ENCODE measurements around the gene SIN3A.

The SIN3A gene

GRCh38 chr15:75367006-75367405 is 84.5 kb downstream of the SIN3A start:
- Histone ChIP-seq H3K79me2 (ENCODE audit: control insufficient read depth, insufficient read depth, low read length, poor library complexity) (peaks cover 4% of the 10 kb centered on the region), H3K4me1 (ENCODE audit: control insufficient read depth in 1 of 2, insufficient read depth in 2 of 2, low read length in 2 of 2) (peaks cover 3 to 9% of the 10 kb centered on the region in 2 experiments), H3K27me3 (ENCODE audit: insufficient read depth, low read length) (no peaks in the 10 kb centered on the region)

GRCh38 chr15:75366163-75366562 is 85.3 kb downstream of the SIN3A start:
- Histone ChIP-seq H3K4me3 (ENCODE audit: low read depth, low read length) (no peak overlapping the region), H3K4me1 (ENCODE audit: control insufficient read depth in 1 of 2, insufficient read depth in 2 of 2, low read length in 2 of 2) (peaks cover 3 to 9% of the 10 kb centered on the region in 2 experiments), H4K8ac (ENCODE audit: low read depth, low read length) (no peak overlapping the region), H3K4me2 (ENCODE audit: low read length) (no peak overlapping the region), H3K79me2 (ENCODE audit: control insufficient read depth, insufficient read depth, low read length, poor library complexity) (peaks cover 4% of the 10 kb centered on the region), H3K4ac (ENCODE audit: low read depth, low read length) (no peak overlapping the region), H3K18ac (ENCODE audit: low read length) (no peak overlapping the region), H3K36me3 (ENCODE audit: control insufficient read depth in 1 of 2, insufficient read depth in 2 of 2, low read length in 2 of 2) (peaks cover 40 to 50% of the 10 kb centered on the region in 2 experiments), H2BK120ac (ENCODE audit: insufficient read depth, low read length, poor library complexity) (no peak overlapping the region), H4K12ac (ENCODE audit: low read depth, low read length) (no peak overlapping the region), H3K9ac (ENCODE audit: low read length) (no peak overlapping the region), H3K14ac (ENCODE audit: low read length) (no peak overlapping the region), H2AK5ac (ENCODE audit: low read length) (no peak overlapping the region), H3K23ac (ENCODE audit: low read length) (no peak overlapping the region), H2BK5ac (ENCODE audit: low read depth, low read length, poor library complexity) (no peak overlapping the region), H3K9me3 (ENCODE audit: insufficient read depth, low read depth, low read length) (no peaks in the 10 kb centered on the region), H3K79me1 (ENCODE audit: low read length) (peaks cover 8% of the 10 kb centered on the region), H3K27ac (ENCODE audit: low read depth, low read length) (no peak overlapping the region), H3K27me3 (ENCODE audit: insufficient read depth, low read length) (no peaks in the 10 kb centered on the region), H4K91ac (ENCODE audit: low read depth, low read length) (no peak overlapping the region), H2BK12ac (ENCODE audit: low read length) (no peak overlapping the region), H2AFZ (ENCODE audit: insufficient read depth, low read length, poor library complexity) (no peak overlapping the region)
- no peak for DNase-seq
- WGBS (ENCODE audit: extremely low coverage, insufficient coverage, insufficient read length) = no CpG with 5 or more reads among the region's 3 CpGs

More at GRCh38 chr15:75367006-75367405, 84.5 kb downstream of the SIN3A start:
- H3K18ac ChIP-seq (ENCODE audit: low read length) = no peak overlapping the region
- H4K91ac ChIP-seq (ENCODE audit: low read depth, low read length) = no peak overlapping the region
- no peak overlapping the region for H3K14ac ChIP-seq (ENCODE audit: low read length)
- peaks cover 8% of the 10 kb centered on the region for H3K79me1 ChIP-seq (ENCODE audit: low read length)
- no peak overlapping the region for H3K9ac ChIP-seq (ENCODE audit: low read length)
- H2BK12ac ChIP-seq (ENCODE audit: low read length) = no peak overlapping the region
- no peak overlapping the region for H3K4ac ChIP-seq (ENCODE audit: low read depth, low read length)
- no peak for DNase-seq
- no peak overlapping the region for H4K8ac ChIP-seq (ENCODE audit: low read depth, low read length)
- no peak overlapping the region for H2BK5ac ChIP-seq (ENCODE audit: low read depth, low read length, poor library complexity)
- no peaks in the 10 kb centered on the region for H3K9me3 ChIP-seq (ENCODE audit: insufficient read depth, low read depth, low read length)
- H3K23ac ChIP-seq (ENCODE audit: low read length) = no peak overlapping the region
- no peak overlapping the region for H4K12ac ChIP-seq (ENCODE audit: low read depth, low read length)
- no peak overlapping the region for H3K27ac ChIP-seq (ENCODE audit: low read depth, low read length)
- no peak overlapping the region for H2AK5ac ChIP-seq (ENCODE audit: low read length)
- no peak overlapping the region for H2AFZ ChIP-seq (ENCODE audit: insufficient read depth, low read length, poor library complexity)
- H3K4me2 ChIP-seq (ENCODE audit: low read length) = no peak overlapping the region
- peaks cover 38 to 50% of the 10 kb centered on the region in 2 experiments for H3K36me3 ChIP-seq (ENCODE audit: control insufficient read depth in 1 of 2, insufficient read depth in 2 of 2, low read length in 2 of 2)
- H2BK120ac ChIP-seq (ENCODE audit: insufficient read depth, low read length, poor library complexity) = no peak overlapping the region
- H3K4me3 ChIP-seq (ENCODE audit: low read depth, low read length) = no peak overlapping the region

GRCh38 chr15:75364881-75365280 is 86.6 kb downstream of the SIN3A start:
- Histone ChIP-seq H3K79me2 (ENCODE audit: control insufficient read depth, insufficient read depth, low read length, poor library complexity) (peaks cover 4% of the 10 kb centered on the region), H2BK5ac (ENCODE audit: low read depth, low read length, poor library complexity) (no peak overlapping the region), H3K4me2 (ENCODE audit: low read length) (no peak overlapping the region), H3K9me3 (ENCODE audit: insufficient read depth, low read depth, low read length) (no peaks in the 10 kb centered on the region), H3K9ac (ENCODE audit: low read length) (no peak overlapping the region), H3K36me3 (ENCODE audit: control insufficient read depth in 1 of 2, insufficient read depth in 2 of 2, low read length in 2 of 2) (peaks cover 47 to 51% of the 10 kb centered on the region in 2 experiments), H3K18ac (ENCODE audit: low read length) (no peak overlapping the region), H3K4me1 (ENCODE audit: control insufficient read depth in 1 of 2, insufficient read depth in 2 of 2, low read length in 2 of 2) (peaks cover 3 to 9% of the 10 kb centered on the region in 2 experiments), H2AFZ (ENCODE audit: insufficient read depth, low read length, poor library complexity) (no peak overlapping the region), H3K4ac (ENCODE audit: low read depth, low read length) (no peak overlapping the region), H4K91ac (ENCODE audit: low read depth, low read length) (no peak overlapping the region), H3K27me3 (ENCODE audit: insufficient read depth, low read length) (no peaks in the 10 kb centered on the region), H2AK5ac (ENCODE audit: low read length) (no peak overlapping the region), H2BK12ac (ENCODE audit: low read length) (no peak overlapping the region), H2BK120ac (ENCODE audit: insufficient read depth, low read length, poor library complexity) (no peak overlapping the region), H3K79me1 (ENCODE audit: low read length) (peaks cover 8% of the 10 kb centered on the region), H4K12ac (ENCODE audit: low read depth, low read length) (no peak overlapping the region), H3K4me3 (ENCODE audit: low read depth, low read length) (no peak overlapping the region), H3K27ac (ENCODE audit: low read depth, low read length) (no peak overlapping the region), H4K8ac (ENCODE audit: low read depth, low read length) (no peak overlapping the region), H3K23ac (ENCODE audit: low read length) (no peak overlapping the region), H3K14ac (ENCODE audit: low read length) (no peak overlapping the region)
- no peak for DNase-seq
- WGBS (ENCODE audit: extremely low coverage, insufficient coverage, insufficient read length) = no CpG with 5 or more reads among the region's 6 CpGs

- peaks cover 4% of the 10 kb centered on the region for H3K79me2 ChIP-seq (ENCODE audit: control insufficient read depth, insufficient read depth, low read length, poor library complexity)
- H3K36me3 ChIP-seq (ENCODE audit: control insufficient read depth in 1 of 2, insufficient read depth in 2 of 2, low read length in 2 of 2) = peaks cover 56 to 60% of the 10 kb centered on the region in 2 experiments
- no peak overlapping the region for H2BK120ac ChIP-seq (ENCODE audit: insufficient read depth, low read length, poor library complexity)
- peaks cover 7% of the 10 kb centered on the region for H3K79me1 ChIP-seq (ENCODE audit: low read length)
- no peak overlapping the region for H2BK5ac ChIP-seq (ENCODE audit: low read depth, low read length, poor library complexity)
- H3K9me3 ChIP-seq (ENCODE audit: insufficient read depth, low read depth, low read length) = no peaks in the 10 kb centered on the region
- H3K14ac ChIP-seq (ENCODE audit: low read length) = no peak overlapping the region
- no peak overlapping the region for H2BK12ac ChIP-seq (ENCODE audit: low read length)
- H4K12ac ChIP-seq (ENCODE audit: low read depth, low read length) = no peak overlapping the region
- no peak overlapping the region for H3K4me3 ChIP-seq (ENCODE audit: low read depth, low read length)
- no peak overlapping the region for H4K8ac ChIP-seq (ENCODE audit: low read depth, low read length)
- no peak overlapping the region for H3K18ac ChIP-seq (ENCODE audit: low read length)
- no peaks in the 10 kb centered on the region for H3K27me3 ChIP-seq (ENCODE audit: insufficient read depth, low read length)
- no peak overlapping the region for H3K27ac ChIP-seq (ENCODE audit: low read depth, low read length)
- H3K23ac ChIP-seq (ENCODE audit: low read length) = no peak overlapping the region
- no peak overlapping the region for H3K9ac ChIP-seq (ENCODE audit: low read length)
- no peak overlapping the region for H3K4ac ChIP-seq (ENCODE audit: low read depth, low read length)
- no CpG with 5 or more reads among the region's 9 CpGs for WGBS (ENCODE audit: extremely low coverage, insufficient coverage, insufficient read length)
- no peak overlapping the region for H2AFZ ChIP-seq (ENCODE audit: insufficient read depth, low read length, poor library complexity)
- no peak for DNase-seq
- no peak overlapping the region for H3K4me2 ChIP-seq (ENCODE audit: low read length)
- peaks cover 0 to 4% of the 10 kb centered on the region in 2 experiments for H3K4me1 ChIP-seq (ENCODE audit: control insufficient read depth in 1 of 2, insufficient read depth in 2 of 2, low read length in 2 of 2)
- no peak overlapping the region for H4K91ac ChIP-seq (ENCODE audit: low read depth, low read length)
- no peak overlapping the region for H2AK5ac ChIP-seq (ENCODE audit: low read length)
Measured at GRCh38 chr15:75363786-75364185, 87.7 kb downstream of the SIN3A start.
